KMS-11 (cell line): ENCODE data around the gene OR2T27.
A peak's percentile ranks its signal among the peaks of the same experiment; 100 is the strongest.

ENCODE experiments used
- H2AFZ ChIP-seq: fragments of 200-600 bp; sonication (generic); 2 replicates; pipeline ENCODE4 v1.6.1; 2016; ENCODE audit warnings: antibody characterized with exemption, mixed run types, low read depth
- H3K27ac ChIP-seq: fragments of 200-600 bp; sonication (generic); 2 replicates; pipeline ENCODE4 v1.6.1; 2016; ENCODE audit warnings: mild to moderate bottlenecking, mixed run types
- H3K27me3 ChIP-seq: fragments of 200-600 bp; sonication (generic); 2 replicates; pipeline ENCODE4 v1.6.1; 2017; ENCODE audit warnings: mild to moderate bottlenecking, low read depth, mixed run types, moderate library complexity; ENCODE audit not compliant: insufficient read depth
- H3K36me3 ChIP-seq: fragments of 200-600 bp; sonication (generic); 2 replicates; pipeline ENCODE4 v1.6.1; 2017; ENCODE audit warnings: mild to moderate bottlenecking, mixed run types; ENCODE audit not compliant: insufficient read depth
- H3K4me1 ChIP-seq: fragments of 200-600 bp; sonication (generic); 2 replicates; pipeline ENCODE4 v1.6.1; 2016; ENCODE audit warnings: mild to moderate bottlenecking, low read depth, mixed run types; ENCODE audit not compliant: poor library complexity, severe bottlenecking
- H3K4me2 ChIP-seq: fragments of 200-600 bp; sonication (generic); 2 replicates; pipeline ENCODE4 v1.7.0; 2016; ENCODE audit warnings: mild to moderate bottlenecking, mixed run types
- H3K4me3 ChIP-seq: fragments of 200-600 bp; sonication (generic); IDR thresholded peaks from 2 replicates; pipeline ENCODE4 v1.6.1; 2017; ENCODE audit warnings: low read depth, low read length, mixed read lengths; ENCODE audit not compliant: insufficient read depth
- H3K79me2 ChIP-seq: fragments of 200-600 bp; sonication (generic); 2 replicates; pipeline ENCODE4 v1.6.1; 2016; ENCODE audit warnings: low read depth, mixed run types; ENCODE audit not compliant: insufficient read depth
- H3K9ac ChIP-seq: fragments of 200-600 bp; sonication (generic); 2 replicates; pipeline ENCODE4 v1.6.1; 2016; ENCODE audit warnings: mild to moderate bottlenecking, mixed run types
- H4K20me1 ChIP-seq: fragments of 200-600 bp; sonication (generic); 2 replicates; pipeline ENCODE4 v1.6.1; 2016; ENCODE audit warnings: mild to moderate bottlenecking, mixed run types; ENCODE audit not compliant: insufficient read depth
- TF ChIP-seq, protein P1 (sequence below): fragments of 200-600 bp; sonication (generic); conservative IDR thresholded peaks from 2 replicates; pipeline ENCODE4 v1.6.1; 2017; ENCODE audit warnings: low read depth, mild to moderate bottlenecking, antibody characterized with exemption, low read length, moderate library complexity, mixed read lengths

Gene OR2T27

DNA sequence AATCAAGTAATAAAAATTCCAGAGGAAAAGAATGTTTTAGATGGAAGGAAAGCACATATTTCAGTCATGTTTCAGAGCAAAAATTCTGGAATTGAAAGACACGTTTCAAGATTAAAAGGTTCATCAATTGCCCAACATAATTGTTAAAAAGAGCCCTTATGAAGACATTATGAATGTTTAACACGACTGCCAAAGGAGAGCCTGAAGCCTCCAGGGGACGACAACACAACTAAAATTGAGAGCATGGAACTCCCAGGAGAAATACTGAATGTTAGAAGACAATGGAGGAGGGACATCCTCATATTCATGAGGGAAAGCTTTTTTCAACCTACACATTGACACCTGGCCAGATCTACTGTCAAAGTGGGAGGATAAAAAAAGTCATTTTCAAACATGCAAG lies 36.5 kb downstream of the OR2T27 start:
- Histone ChIP-seq H3K27ac (no peak overlapping the region), H3K4me3 (no peak overlapping the region), H3K36me3 (no peaks in the 10 kb centered on the region), H3K4me1 (peaks cover 6% of the 10 kb centered on the region), H3K4me2 (no peak overlapping the region), H3K27me3 (no peaks in the 10 kb centered on the region), H3K9ac (no peak overlapping the region), H3K79me2 (no peaks in the 10 kb centered on the region), H4K20me1 (no peaks in the 10 kb centered on the region), H2AFZ (no peak overlapping the region)
- TF ChIP-seq, protein P1, sequence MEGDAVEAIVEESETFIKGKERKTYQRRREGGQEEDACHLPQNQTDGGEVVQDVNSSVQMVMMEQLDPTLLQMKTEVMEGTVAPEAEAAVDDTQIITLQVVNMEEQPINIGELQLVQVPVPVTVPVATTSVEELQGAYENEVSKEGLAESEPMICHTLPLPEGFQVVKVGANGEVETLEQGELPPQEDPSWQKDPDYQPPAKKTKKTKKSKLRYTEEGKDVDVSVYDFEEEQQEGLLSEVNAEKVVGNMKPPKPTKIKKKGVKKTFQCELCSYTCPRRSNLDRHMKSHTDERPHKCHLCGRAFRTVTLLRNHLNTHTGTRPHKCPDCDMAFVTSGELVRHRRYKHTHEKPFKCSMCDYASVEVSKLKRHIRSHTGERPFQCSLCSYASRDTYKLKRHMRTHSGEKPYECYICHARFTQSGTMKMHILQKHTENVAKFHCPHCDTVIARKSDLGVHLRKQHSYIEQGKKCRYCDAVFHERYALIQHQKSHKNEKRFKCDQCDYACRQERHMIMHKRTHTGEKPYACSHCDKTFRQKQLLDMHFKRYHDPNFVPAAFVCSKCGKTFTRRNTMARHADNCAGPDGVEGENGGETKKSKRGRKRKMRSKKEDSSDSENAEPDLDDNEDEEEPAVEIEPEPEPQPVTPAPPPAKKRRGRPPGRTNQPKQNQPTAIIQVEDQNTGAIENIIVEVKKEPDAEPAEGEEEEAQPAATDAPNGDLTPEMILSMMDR: peak; percentile 55

DNA sequence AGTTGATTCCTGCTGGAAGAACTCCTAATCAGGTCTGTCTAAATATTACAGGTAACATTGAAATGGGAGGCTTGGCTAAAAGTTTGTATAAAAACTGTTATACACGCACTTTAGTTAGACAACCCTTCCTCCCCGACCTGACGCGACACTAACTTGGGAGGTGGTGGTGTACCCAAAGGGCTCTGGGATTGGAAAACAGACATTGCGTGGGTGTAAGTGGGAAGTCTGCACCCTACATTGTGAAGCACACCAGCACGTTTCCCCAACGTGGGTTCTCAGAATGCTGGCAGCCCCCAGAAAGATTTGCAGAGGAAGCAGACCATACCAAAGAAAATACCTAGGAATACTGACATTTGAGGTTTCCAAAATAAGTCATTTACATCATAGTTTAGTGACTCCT lies 37.2 kb downstream of the OR2T27 start:
- TF ChIP-seq, protein P1: no peak

GRCh38 chr1:248613742-248614141 lies 41.6 kb downstream of the OR2T27 start:
- no peak overlapping the region for H3K9ac ChIP-seq
- H3K4me3 ChIP-seq: no peak overlapping the region
- H2AFZ ChIP-seq: peak overlapping the region; percentile 11; the same call in 1 of the 2 replicates
- H3K4me1 ChIP-seq: peaks cover 24% of the 10 kb centered on the region
- no peaks in the 10 kb centered on the region for H3K79me2 ChIP-seq
- H4K20me1 ChIP-seq: no peaks in the 10 kb centered on the region
- peak overlapping the region; percentile 7; the same call in 1 of the 2 replicates for H3K27ac ChIP-seq
- TF ChIP-seq, protein P1: no peak
- peak overlapping the region; percentile 22; the same call in 1 of the 2 replicates for H3K4me2 ChIP-seq
- no peaks in the 10 kb centered on the region for H3K36me3 ChIP-seq
- no peaks in the 10 kb centered on the region for H3K27me3 ChIP-seq

More for the DNA sequence above, 37.2 kb downstream of the OR2T27 start:
- Histone ChIP-seq H3K4me1 (peaks cover 14% of the 10 kb centered on the region), H3K4me3 (no peak overlapping the region), H3K79me2 (no peaks in the 10 kb centered on the region), H3K36me3 (no peaks in the 10 kb centered on the region), H4K20me1 (no peaks in the 10 kb centered on the region), H3K4me2 (no peak overlapping the region), H3K27me3 (no peaks in the 10 kb centered on the region), H3K27ac (no peak overlapping the region), H3K9ac (no peak overlapping the region), H2AFZ (no peak overlapping the region)

GRCh38 chr1:248611883-248612414 lies 43.4 kb downstream of the OR2T27 start:
- peaks cover 24% of the 10 kb centered on the region for H3K4me1 ChIP-seq
- no peaks in the 10 kb centered on the region for H3K36me3 ChIP-seq
- no peak overlapping the region for H3K27ac ChIP-seq
- TF ChIP-seq, protein P1: no peak
- no peaks in the 10 kb centered on the region for H3K79me2 ChIP-seq
- H4K20me1 ChIP-seq: no peaks in the 10 kb centered on the region
- no peaks in the 10 kb centered on the region for H3K27me3 ChIP-seq
- no peak overlapping the region for H2AFZ ChIP-seq
- no peak overlapping the region for H3K9ac ChIP-seq
- H3K4me2 ChIP-seq: no peak overlapping the region
- no peak overlapping the region for H3K4me3 ChIP-seq
